Anterior cingulate cortex (tissue), 58 donors: ENCODE data around the gene PTPRE.
A peak's percentile ranks its signal among the peaks of the same experiment; 100 is the strongest.

Source experiments
- DNase-seq, 58 donors: peaks; one replicate each; lab custom pipeline; 2025; lab: John Stamatoyannopoulos, UW

The PTPRE gene

GRCh38 chr10:127992376-127992775 lies 85.5 kb downstream of the PTPRE start:
- no peak for DNase-seq

GRCh38 chr10:127993056-127993690 lies 86.3 kb downstream of the PTPRE start:
- DNase-seq: no peak

GRCh38 chr10:127995939-127996338 lies 89.0 kb downstream of the PTPRE start:
- DNase-seq: no peak

- no peak for DNase-seq
Measured at GRCh38 chr10:127996586-127996985, 89.7 kb downstream of the PTPRE start.

- DNase-seq: no peak
Measured at GRCh38 chr10:127997271-127997670, 90.4 kb downstream of the PTPRE start.

- peak in 16 of 58 donors; percentile 14 to 67 (median 28) for DNase-seq
Measured at GRCh38 chr10:127997937-127998336, 91.0 kb downstream of the PTPRE start.

- peak in 3 of 58 donors; percentile 7 to 31 (median 18) for DNase-seq
Measured at GRCh38 chr10:127998501-127999144, 91.7 kb downstream of the PTPRE start.

GRCh38 chr10:127999297-128000129 lies 92.6 kb downstream of the PTPRE start:
- DNase-seq: peak in 39 of 58 donors; percentile 16 to 75 (median 43)

GRCh38 chr10:128000471-128001362 lies 93.8 kb downstream of the PTPRE start:
- peak in 10 of 58 donors; percentile 9 to 28 (median 20) for DNase-seq

GRCh38 chr10:128001363-128001745 lies 94.5 kb downstream of the PTPRE start:
- DNase-seq: no peak

- DNase-seq: peak in 4 of 58 donors; percentile 19 to 45 (median 20)
Measured at GRCh38 chr10:128001849-128002248, 94.9 kb downstream of the PTPRE start.

- DNase-seq: no peak
Measured at GRCh38 chr10:128003521-128003920, 96.6 kb downstream of the PTPRE start.

- DNase-seq: no peak
Measured at GRCh38 chr10:128005858-128006257, 99.0 kb downstream of the PTPRE start.

- DNase-seq: no peak
Measured at GRCh38 chr10:128007056-128007455, 100.2 kb downstream of the PTPRE start.

GRCh38 chr10:128007971-128008370 lies 101.1 kb downstream of the PTPRE start:
- no peak for DNase-seq

- DNase-seq: no peak
Measured at GRCh38 chr10:128008521-128009250, 101.8 kb downstream of the PTPRE start.

- no peak for DNase-seq
Measured at GRCh38 chr10:128009372-128010126, 102.6 kb downstream of the PTPRE start.

- DNase-seq: peak in 56 of 58 donors; percentile 22 to 84 (median 66)
Measured at GRCh38 chr10:128011059-128011979, 104.4 kb downstream of the PTPRE start.
